Body of pancreas (tissue), 4 donors: Measurements from ENCODE around the gene MFRP. TPM values are rescaled to one million over a fixed set of nuclear protein-coding genes. Genes with fewer than 3 reads are reported as not detected.

ENCODE experiments used
- ATAC-seq: fragments of 150-250 bp; one replicate; pipeline ENCODE4 v1.9.1; 2016
- DNase-seq, 4 donors: peaks; one replicate each; pipeline ENCODE4 v3.0.0-alpha.2; 2019
- H3K27ac ChIP-seq, 4 donors: fragments of 200-600 bp; sonication (generic); 1 replicate in 3 of 4; 2 replicates in 1 of 4; pipeline versions ENCODE4 v1.5.1 to v1.6.1; 2016 to 2019; ENCODE audit warnings: mild to moderate bottlenecking in 1 of 4, mixed read lengths in 1 of 4, moderate library complexity in 1 of 4
- H3K27me3 ChIP-seq, 2 donors: fragments of 200-600 bp; sonication (generic); one replicate each; pipeline ENCODE4 v1.6.0; 2016; ENCODE audit warnings: mild to moderate bottlenecking in 1 of 2
- H3K36me3 ChIP-seq, 2 donors: fragments of 200-600 bp; sonication (generic); replicated peaks in 1 of 2; 2 replicates each; pipeline ENCODE4 v1.5.1; 2016; ENCODE audit warnings: low read depth in 2 of 2; ENCODE audit not compliant: insufficient read depth in 1 of 2
- H3K4me1 ChIP-seq: fragments of 200-600 bp; sonication (generic); one replicate; pipeline ENCODE4 v1.6.0; 2016
- H3K4me3 ChIP-seq, 2 donors: fragments of 200-600 bp; sonication (generic); 1 replicate in 1 of 2; 2 replicates in 1 of 2; pipeline ENCODE4 v1.5.1; 2016 to 2019
- H3K9me3 ChIP-seq, 3 donors: fragments of 200-600 bp; sonication (generic); 1 replicate in 2 of 3; 2 replicates in 1 of 3; pipeline ENCODE4 v1.5.1; 2016
- CTCF ChIP-seq, 7 experiments: fragments of 450-650 bp in 4 of 7; fragments of 200-600 bp in 3 of 7; sonication (generic) in 3 of 7; IDR thresholded peaks; one replicate each; pipeline ENCODE4 v1.5.1; 2016 to 2019; ENCODE audit warnings: antibody characterized with exemption in 7 of 7
- POLR2A ChIP-seq, 3 donors: fragments of 450-650 bp; IDR thresholded peaks; one replicate each; pipeline ENCODE4 v1.6.1; 2016; ENCODE audit warnings: antibody characterized with exemption in 3 of 3, mild to moderate bottlenecking in 2 of 3
- WGBS, 2 donors: methylation state at CpG; one replicate each; pipeline ENCODE4 v1.1.5; 2017; 5-methylcytosine and 5-hydroxymethylcytosine counted together
- intact Hi-C: fragments of 100-400 bp; cut with DNase I; formaldehyde crosslinking; loops from one replicate; pipeline ENCODE4 v1.15.1; 2023
- total RNA-seq, 2 donors: library from RNA; depleted of rRNA; stranded (reverse); fragments of >200 nt; gene quantifications; one replicate each; pipeline ENCODE4 v1.1.0, GENCODE V29; 2016

The MFRP gene
- total RNA-seq, 2 donors from 2014 or later, result 0.52 TPM; not detected in 1

- Histone ChIP-seq H3K36me3 (no peaks in the 10 kb centered on the region), H3K27me3 (no peaks in the 10 kb centered on the region), H3K27ac (peak overlapping the region; percentile 68 to 91 (median 86)), H3K9me3 (no peaks in the 10 kb centered on the region), H3K4me3 (no peak overlapping the region), H3K4me1 (peaks cover 77% of the 10 kb centered on the region)
- no peak for DNase-seq
- TF ChIP-seq CTCF (IDR thresholded peaks at IDR 0.05), result no peak
- no peak for TF ChIP-seq POLR2A (IDR thresholded peaks at IDR 0.05)
- intact Hi-C loops, result no loop called here
- no peak for ATAC-seq
- WGBS, 2 donors, result 33 to 39% methylated on average over 12 to 13 of the region's 13 CpGs
These were observed 22.8 kb upstream of the MFRP start for GRCh38 chr11:119369132-119369925.

DNA sequence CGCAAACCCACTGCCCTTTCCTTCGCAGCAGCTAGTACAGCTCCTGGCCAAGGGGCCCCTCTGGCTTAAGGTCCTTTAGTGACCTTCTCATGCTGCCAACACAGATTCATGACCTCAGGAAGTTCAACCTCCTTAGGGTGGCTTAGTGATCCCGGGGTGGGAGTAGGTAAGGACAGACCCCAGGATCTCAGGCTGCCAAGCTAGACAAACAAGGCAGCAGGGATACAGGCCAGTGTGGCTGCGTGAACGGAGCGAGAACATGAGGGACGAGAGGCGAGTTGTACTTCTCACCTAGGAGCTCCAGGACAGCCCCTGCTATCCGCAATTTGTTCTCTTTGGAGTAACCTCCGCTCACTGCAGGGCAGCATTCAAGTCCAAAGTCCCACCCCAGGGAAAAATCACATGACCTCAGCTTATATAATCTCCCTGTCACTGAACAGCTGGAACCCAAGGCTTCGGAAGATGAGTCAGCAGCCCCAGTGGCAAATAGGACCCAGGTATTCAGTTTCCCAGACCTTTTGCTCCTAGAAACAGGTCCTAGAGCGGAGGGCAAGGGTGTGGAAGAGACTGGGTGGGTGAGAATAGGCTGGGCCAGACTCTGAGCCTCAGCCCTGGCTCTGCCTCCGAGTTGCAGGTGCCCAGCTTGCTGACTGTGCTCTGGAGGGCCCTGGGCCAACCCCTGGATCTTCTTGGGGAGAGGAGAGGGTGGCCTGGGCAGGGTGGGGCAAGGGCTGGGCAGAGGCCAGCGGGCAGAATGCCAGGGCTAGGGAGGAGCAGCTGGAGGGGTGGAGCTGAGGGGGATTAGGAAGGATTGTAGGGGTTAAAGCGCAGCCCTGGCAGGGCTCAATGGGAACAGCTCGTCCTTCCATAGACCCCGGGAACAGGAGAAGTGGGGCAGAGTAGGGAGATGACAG is 21.9 kb upstream of the MFRP start:
- TF ChIP-seq CTCF (IDR thresholded peaks at IDR 0.05) (no peak), POLR2A (IDR thresholded peaks at IDR 0.05) (peak in 2 of 3 donors; percentile 30 to 51)
- 21 to 27% methylated on average over 16 to 17 of the region's 17 CpGs for WGBS, 2 donors
- Histone ChIP-seq H3K27me3 (no peaks in the 10 kb centered on the region), H3K4me1 (peaks cover 74% of the 10 kb centered on the region), H3K9me3 (no peaks in the 10 kb centered on the region), H3K27ac (peak overlapping the region; percentile 68 to 91 (median 86)), H3K36me3 (no peaks in the 10 kb centered on the region), H3K4me3 (no peak overlapping the region)
- ATAC-seq (peak; percentile 75), DNase-seq (peak; percentile 73 to 86 (median 83))
- intact Hi-C loops, result no loop called here

DNA sequence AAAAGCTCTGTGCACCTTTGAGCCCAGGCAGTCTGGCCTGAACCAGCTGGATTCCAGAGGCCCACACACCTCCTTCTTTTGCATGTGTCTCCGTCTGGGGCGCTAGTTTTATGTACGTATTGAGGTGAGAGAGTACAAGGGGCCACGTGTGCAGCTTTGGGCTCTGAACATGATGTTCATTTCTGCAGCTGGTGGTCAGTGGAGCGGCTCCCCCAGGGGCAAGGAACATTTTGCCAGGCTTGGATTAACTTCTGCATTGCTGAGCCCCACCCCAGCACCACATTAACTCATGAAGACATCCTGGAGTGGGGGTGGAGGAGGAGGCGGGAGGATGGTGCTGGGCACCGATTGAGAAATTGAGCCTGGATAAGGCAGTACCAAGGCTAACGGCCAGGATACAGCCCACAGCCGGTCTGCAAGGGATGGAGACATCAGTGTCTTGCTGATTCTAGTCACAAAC is 21.2 kb upstream of the MFRP start:
- WGBS, 2 donors, result 67 to 72% methylated on average over 8 to 9 of the region's 9 CpGs
- no peak for TF ChIP-seq CTCF (IDR thresholded peaks at IDR 0.05)
- TF ChIP-seq POLR2A (IDR thresholded peaks at IDR 0.05), result no peak
- H3K4me1 ChIP-seq, result peaks cover 74% of the 10 kb centered on the region
- H3K27me3 ChIP-seq, result no peaks in the 10 kb centered on the region
- intact Hi-C loops, result no loop called here
- H3K36me3 ChIP-seq, result no peaks in the 10 kb centered on the region
- H3K27ac ChIP-seq, result peak overlapping the region; percentile 68 to 91 (median 86)
- H3K9me3 ChIP-seq, result no peaks in the 10 kb centered on the region
- no peak for ATAC-seq
- no peak overlapping the region for H3K4me3 ChIP-seq
- DNase-seq, result no peak

DNA sequence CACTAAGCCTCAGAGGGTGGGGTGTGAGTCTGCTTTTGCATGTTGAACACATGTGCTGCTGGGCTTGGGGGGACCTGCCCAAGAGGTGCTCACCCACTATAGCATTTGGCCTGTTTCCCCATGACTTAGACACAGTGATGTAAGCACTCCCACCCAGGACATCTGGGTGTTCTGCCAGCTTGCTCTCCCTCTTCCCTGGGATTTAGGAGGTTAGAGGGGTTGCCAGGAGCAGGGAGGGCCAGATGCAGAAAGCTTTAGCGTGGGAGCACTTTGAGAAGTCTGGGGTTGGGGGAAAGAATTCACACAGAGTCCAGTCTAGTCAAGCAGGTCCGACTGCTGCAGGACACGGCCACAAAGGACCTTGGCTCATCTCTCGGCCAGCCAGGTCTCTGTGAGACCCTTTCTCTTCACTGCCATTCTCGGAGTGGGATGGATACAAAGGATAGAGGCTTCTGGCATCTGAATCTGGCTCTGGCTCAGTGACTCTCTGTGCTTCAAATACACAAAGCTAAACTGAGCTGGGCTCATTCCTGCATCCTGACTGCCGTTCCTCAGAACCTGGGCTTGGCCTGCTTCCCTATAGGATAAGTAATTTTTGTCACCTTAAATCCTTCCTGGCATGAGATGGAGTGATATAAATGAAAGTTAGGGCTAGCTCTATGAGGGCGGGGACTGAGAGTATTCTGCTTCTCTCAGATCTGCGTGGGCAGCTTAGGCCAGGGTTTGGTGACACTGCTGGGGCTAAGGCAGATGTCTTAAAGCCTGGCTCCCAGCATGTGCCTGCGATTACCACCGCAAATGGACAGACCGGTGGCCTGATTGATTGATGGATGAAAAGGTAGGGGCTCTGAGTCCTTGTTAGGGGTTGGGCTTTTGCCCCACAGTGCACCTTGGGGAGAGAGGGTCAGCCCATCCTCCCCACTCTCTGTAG is 20.4 kb upstream of the MFRP start:
- WGBS, 2 donors, result 78 to 81% methylated on average over 10 to 11 of the region's 11 CpGs
- H3K36me3 ChIP-seq, result no peaks in the 10 kb centered on the region
- H3K27me3 ChIP-seq, result no peaks in the 10 kb centered on the region
- H3K9me3 ChIP-seq, result no peaks in the 10 kb centered on the region
- ATAC-seq (no peak), DNase-seq (no peak)
- no peak for TF ChIP-seq CTCF (IDR thresholded peaks at IDR 0.05)
- no peak for TF ChIP-seq POLR2A (IDR thresholded peaks at IDR 0.05)
- H3K4me1 ChIP-seq, result peaks cover 74% of the 10 kb centered on the region
- H3K4me3 ChIP-seq, result no peak overlapping the region
- no peak overlapping the region for H3K27ac ChIP-seq
- intact Hi-C loops, result no loop called here
